Body of pancreas (tissue), 4 donors: ENCODE measurements around the gene PRXL2A.

Experiments
- POLR2A ChIP-seq, 3 donors: fragments of 450-650 bp; IDR thresholded peaks; one replicate each; pipeline ENCODE4 v1.6.1; 2016; ENCODE audit warnings: antibody characterized with exemption in 3 of 3, mild to moderate bottlenecking in 2 of 3
- TF ChIP-seq, protein P1 (sequence below), 7 experiments: fragments of 450-650 bp in 4 of 7; fragments of 200-600 bp in 3 of 7; sonication (generic) in 3 of 7; IDR thresholded peaks; one replicate each; pipeline ENCODE4 v1.5.1; 2016 to 2019; ENCODE audit warnings: antibody characterized with exemption in 7 of 7

DNA sequence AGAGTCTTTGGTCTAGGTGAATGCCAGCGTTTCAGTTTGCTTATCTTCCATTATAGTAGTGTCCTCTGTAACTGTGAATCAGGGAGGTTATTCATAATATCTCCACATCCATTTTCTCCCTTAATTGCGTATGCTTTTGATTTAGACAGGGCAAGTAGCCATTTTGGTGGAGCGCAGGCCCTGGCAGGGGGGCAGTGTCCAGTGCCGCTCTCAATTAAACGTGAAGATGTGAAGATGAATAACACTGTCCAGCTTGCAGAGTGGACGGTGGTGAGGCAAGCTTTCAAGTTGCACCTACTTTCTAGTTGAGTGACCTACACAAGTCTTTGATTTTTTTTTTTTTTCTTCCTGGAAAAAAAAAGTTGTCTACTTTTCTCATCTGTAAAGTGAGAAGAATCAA is 50.3 kb downstream of the PRXL2A start:
- TF ChIP-seq, protein P1, sequence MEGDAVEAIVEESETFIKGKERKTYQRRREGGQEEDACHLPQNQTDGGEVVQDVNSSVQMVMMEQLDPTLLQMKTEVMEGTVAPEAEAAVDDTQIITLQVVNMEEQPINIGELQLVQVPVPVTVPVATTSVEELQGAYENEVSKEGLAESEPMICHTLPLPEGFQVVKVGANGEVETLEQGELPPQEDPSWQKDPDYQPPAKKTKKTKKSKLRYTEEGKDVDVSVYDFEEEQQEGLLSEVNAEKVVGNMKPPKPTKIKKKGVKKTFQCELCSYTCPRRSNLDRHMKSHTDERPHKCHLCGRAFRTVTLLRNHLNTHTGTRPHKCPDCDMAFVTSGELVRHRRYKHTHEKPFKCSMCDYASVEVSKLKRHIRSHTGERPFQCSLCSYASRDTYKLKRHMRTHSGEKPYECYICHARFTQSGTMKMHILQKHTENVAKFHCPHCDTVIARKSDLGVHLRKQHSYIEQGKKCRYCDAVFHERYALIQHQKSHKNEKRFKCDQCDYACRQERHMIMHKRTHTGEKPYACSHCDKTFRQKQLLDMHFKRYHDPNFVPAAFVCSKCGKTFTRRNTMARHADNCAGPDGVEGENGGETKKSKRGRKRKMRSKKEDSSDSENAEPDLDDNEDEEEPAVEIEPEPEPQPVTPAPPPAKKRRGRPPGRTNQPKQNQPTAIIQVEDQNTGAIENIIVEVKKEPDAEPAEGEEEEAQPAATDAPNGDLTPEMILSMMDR (IDR thresholded peaks at IDR 0.05), result no peak
- no peak for TF ChIP-seq POLR2A (IDR thresholded peaks at IDR 0.05)
